CD4-positive, CD25-positive, alpha-beta regulatory T cell (primary cell): ENCODE results near the gene SRSF7. TPM values are rescaled to one million over a fixed set of nuclear protein-coding genes. Genes with fewer than 3 reads are reported as not detected.
A peak's percentile ranks its signal among the peaks of the same experiment; 100 is the strongest.

ENCODE experiments used
- ATAC-seq, 2 donors: fragments of 150-1000 bp; cut with Tn5 transposase; one replicate each; pipeline ENCODE4 v1.10.0; 2021; ENCODE audit warnings: low read depth in 2 of 2, moderate number of reproducible peaks in 2 of 2, moderate library complexity in 1 of 2
- DNase-seq, 3 donors: peaks; one replicate each; pipeline versions ENCODE4 v3.0.0 to v3.0.0-alpha.2; 2012 to 2022; ENCODE audit warnings: mixed read lengths in 1 of 3
- H3K27ac ChIP-seq: one replicate; pipeline ENCODE4 v1.7.0; 2013; ENCODE audit warnings: mild to moderate bottlenecking, low read length; ENCODE audit not compliant: insufficient read depth, poor library complexity, severe bottlenecking
- H3K27me3 ChIP-seq: one replicate; pipeline ENCODE4 v1.7.0; 2013; ENCODE audit warnings: low read length; ENCODE audit not compliant: control insufficient read depth, insufficient read depth
- H3K36me3 ChIP-seq: one replicate; pipeline ENCODE4 v1.7.0; 2013; ENCODE audit warnings: mild to moderate bottlenecking, low read length, moderate library complexity; ENCODE audit not compliant: control insufficient read depth, insufficient read depth
- H3K4me1 ChIP-seq: 2 replicates; pipeline ENCODE4 v1.7.0; 2013; ENCODE audit warnings: mild to moderate bottlenecking, low read length; ENCODE audit not compliant: insufficient read depth, control insufficient read depth, poor library complexity, severe bottlenecking
- H3K4me3 ChIP-seq: one replicate; pipeline ENCODE4 v1.7.0; 2013; ENCODE audit warnings: low read depth, mild to moderate bottlenecking, low read length, moderate library complexity
- H3K9me3 ChIP-seq, 2 experiments: 1 replicate in 1 of 2; 2 replicates in 1 of 2; pipeline ENCODE4 v1.7.0; 2013; ENCODE audit warnings: low read length in 2 of 2, mild to moderate bottlenecking in 1 of 2, moderate library complexity in 1 of 2; ENCODE audit not compliant: control insufficient read depth in 2 of 2
- H3K27ac Mint-ChIP-seq, 3 donors: one replicate each; pipeline ENCODE4 v1.8.0; 2020 to 2022; ENCODE audit warnings: mild to moderate bottlenecking in 3 of 3, mixed read lengths in 3 of 3, moderate library complexity in 2 of 3
- H3K27me3 Mint-ChIP-seq: one replicate; pipeline ENCODE4 v1.8.0; 2022; ENCODE audit warnings: mild to moderate bottlenecking, mixed read lengths
- H3K36me3 Mint-ChIP-seq: one replicate; pipeline ENCODE4 v1.8.0; 2020; ENCODE audit warnings: mixed read lengths
- H3K4me1 Mint-ChIP-seq, 4 donors: one replicate each; pipeline ENCODE4 v1.8.0; 2020 to 2022; ENCODE audit warnings: mixed read lengths in 4 of 4, mild to moderate bottlenecking in 1 of 4
- H3K4me3 Mint-ChIP-seq, 4 donors: one replicate each; pipeline ENCODE4 v1.8.0; 2020 to 2022; ENCODE audit warnings: mild to moderate bottlenecking in 4 of 4, mixed read lengths in 4 of 4, moderate library complexity in 3 of 4
- H3K9me3 Mint-ChIP-seq, 7 donors: one replicate each; pipeline ENCODE4 v1.8.0; 2020 to 2022; ENCODE audit warnings: mixed read lengths in 7 of 7, mild to moderate bottlenecking in 3 of 7, moderate library complexity in 2 of 7
- polyA plus RNA-seq, 4 donors: library from polyadenylated mRNA; unstranded; fragments of 300-500 nt; fragmentation: Illumina TruSeq; gene quantifications; one replicate each; pipeline ENCODE4 v1.2.3, GENCODE V29; 2021
- total RNA-seq: library from RNA; stranded (reverse); gene quantifications from one replicate; pipeline ENCODE4 v1.2.3, GENCODE V29; 2022

Gene SRSF7
- total and polyA plus RNA-seq, 5 donors from 2014 or later, result 186 to 584 (median 212) TPM

DNA sequence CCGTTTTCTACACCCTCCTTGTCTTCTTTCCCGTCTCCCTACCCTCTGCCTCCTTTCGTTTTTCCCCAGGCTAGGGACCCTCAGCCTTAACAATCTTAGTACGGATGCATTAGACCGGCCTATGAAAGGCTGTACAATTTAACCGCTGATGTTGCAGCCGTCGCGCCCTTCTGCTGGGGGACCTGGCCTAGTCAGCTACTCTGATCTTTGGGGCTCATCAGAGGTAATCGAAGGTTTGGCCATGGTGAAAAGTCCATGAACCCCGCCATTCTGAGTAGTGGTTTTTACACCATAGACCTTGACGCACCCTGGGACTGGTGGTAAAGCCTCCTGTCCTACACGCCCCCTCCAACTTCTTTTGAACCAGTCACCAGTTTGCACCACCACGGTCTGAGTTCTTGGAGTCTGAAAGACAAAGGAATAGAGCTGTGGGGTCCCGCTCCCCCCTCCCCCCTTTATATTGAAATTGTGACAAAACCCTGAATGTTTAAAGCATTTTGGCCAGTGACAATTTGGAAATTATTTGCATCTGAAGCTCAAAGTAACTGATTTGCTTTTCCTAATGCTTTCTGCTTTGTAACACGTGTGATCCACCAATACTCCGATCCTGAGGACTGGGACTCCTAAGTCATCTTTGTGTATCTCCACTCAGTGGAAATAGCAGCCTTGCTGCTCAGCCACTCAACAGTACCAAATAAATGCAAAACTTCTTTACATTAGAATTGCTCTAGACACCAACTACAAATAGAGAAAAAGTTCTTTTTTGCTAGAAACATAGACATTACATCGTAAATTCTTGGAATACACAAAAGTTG is 642 bp upstream of the SRSF7 start:
- H3K4me1 Mint-ChIP-seq, result peaks cover 27 to 54% (median 44%) of the 10 kb centered on the region in 4 donors
- H3K27me3 ChIP-seq, result no peaks in the 10 kb centered on the region
- H3K4me3 Mint-ChIP-seq, result peak overlapping the region; percentile 99
- H3K4me1 ChIP-seq, result peaks cover 53% of the 10 kb centered on the region
- H3K9me3 Mint-ChIP-seq, result peaks cover 0 to 2% (median 0%) of the 10 kb centered on the region in 7 donors
- H3K27ac Mint-ChIP-seq, result peak overlapping the region; percentile 99 to 100 (median 99)
- H3K4me3 ChIP-seq, result peak overlapping the region; percentile 96
- no peaks in the 10 kb centered on the region for H3K9me3 ChIP-seq
- DNase-seq (no peak), ATAC-seq (peak in 1 of 2 donors; percentile 17)
- peaks cover 30% of the 10 kb centered on the region for H3K36me3 ChIP-seq
- H3K27me3 Mint-ChIP-seq, result peaks cover 9% of the 10 kb centered on the region
- H3K36me3 Mint-ChIP-seq, result peaks cover 38% of the 10 kb centered on the region
- H3K27ac ChIP-seq, result peak overlapping the region; percentile 98

DNA sequence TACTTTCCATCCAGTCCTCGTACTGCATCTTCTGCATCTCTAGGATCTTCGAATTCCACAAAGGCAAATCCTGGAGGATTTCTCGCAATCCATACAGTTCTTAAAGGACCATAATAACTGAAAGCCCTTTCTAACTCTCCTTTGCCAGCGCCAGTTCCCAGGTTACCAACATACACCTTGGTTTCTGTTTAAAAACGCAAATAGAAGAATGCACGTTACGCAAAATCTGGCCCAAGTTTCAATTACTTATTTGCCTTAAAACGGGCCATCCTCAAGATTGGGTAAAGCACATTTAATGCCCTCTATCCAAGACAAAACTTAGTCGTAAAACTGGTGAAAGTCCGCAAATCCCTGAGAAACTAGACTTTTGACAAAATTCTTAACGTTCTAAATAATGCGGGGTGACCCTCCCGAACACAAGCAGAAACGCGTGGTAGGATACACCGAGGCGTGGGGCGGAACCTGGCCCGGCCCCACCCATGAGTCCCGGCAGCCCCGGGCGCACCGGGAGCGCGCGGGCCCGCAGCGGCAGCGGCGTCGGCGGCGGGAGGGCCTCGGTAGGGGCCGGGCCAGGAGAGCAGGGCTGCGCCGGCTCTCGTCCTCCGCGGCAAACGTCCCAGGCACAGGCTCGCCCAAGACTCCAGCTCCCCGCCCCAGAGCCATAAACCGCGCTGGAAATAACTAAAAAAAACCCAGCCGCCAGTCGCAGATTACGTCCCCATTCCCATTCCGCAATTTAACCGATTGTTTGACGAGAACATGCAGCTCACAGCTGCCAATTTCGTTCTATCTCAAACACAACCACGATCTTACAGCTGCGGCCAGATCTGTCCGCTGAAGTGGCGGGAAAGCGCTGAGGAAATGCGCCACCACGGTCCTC is 910 bp downstream of the SRSF7 start:
- Histone ChIP-seq H3K36me3 (peaks cover 45% of the 10 kb centered on the region), H3K9me3 (no peaks in the 10 kb centered on the region), H3K27me3 (no peaks in the 10 kb centered on the region), H3K4me3 (peak overlapping the region; percentile 96), H3K27ac (peak overlapping the region; percentile 98), H3K4me1 (peaks cover 69% of the 10 kb centered on the region)
- peaks cover 53% of the 10 kb centered on the region for H3K36me3 Mint-ChIP-seq
- DNase-seq, result peak in 2 of 3 donors; percentile 30 to 67
- peak overlapping the region; percentile 99 to 100 (median 99) for H3K27ac Mint-ChIP-seq
- H3K4me1 Mint-ChIP-seq, result peaks cover 38 to 70% (median 59%) of the 10 kb centered on the region in 4 donors
- peak overlapping the region; percentile 99 for H3K4me3 Mint-ChIP-seq
- peaks cover 9% of the 10 kb centered on the region for H3K27me3 Mint-ChIP-seq
- peaks cover 0 to 2% (median 0%) of the 10 kb centered on the region in 7 donors for H3K9me3 Mint-ChIP-seq
- peak; percentile 28 to 40 for ATAC-seq

DNA sequence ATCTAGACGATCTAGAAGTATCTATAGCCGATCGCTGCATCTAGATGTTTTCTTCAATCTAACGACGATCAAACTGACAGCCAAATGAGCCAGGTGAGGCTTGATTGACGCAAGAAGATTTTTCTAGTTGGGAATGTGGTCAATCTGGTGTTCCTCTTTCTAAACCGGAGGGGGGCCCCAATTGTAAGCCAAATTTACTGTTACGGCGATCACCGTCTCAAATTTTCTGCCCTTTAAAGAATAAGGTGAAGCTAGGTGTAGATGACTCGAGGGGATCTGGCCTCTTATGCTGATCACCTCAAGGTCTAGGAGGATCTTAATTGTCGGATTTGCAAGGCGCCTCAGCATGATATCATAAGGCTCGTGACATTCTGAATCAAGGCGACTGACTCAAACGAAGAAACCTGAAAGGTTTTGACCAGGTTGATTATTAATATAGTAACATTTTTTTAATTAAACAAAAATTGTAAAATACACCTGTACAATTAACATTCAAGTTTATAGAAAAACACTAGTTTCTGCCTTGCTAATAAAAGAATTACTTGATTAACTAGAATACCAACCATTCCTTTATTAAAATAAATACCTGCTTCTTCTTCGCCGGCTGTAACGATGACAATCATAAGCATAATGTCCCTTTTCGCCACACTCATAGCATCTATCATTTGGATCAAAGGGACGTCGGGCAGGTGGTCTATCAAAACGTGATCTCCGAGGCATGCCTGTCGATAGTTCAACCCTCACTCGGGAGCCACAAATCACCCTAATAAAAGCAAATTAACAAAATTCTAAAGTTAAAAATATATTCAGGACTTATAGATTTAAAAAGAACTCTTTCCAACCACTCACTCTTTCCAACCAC is 2.0 kb downstream of the SRSF7 start:
- H3K4me1 ChIP-seq, result peaks cover 75% of the 10 kb centered on the region
- peaks cover 56% of the 10 kb centered on the region for H3K36me3 ChIP-seq
- peak overlapping the region; percentile 94 for H3K4me3 ChIP-seq
- H3K27ac ChIP-seq, result peak overlapping the region; percentile 98
- no peak for DNase-seq
- Mint-ChIP-seq H3K9me3 (peaks cover 0 to 2% (median 0%) of the 10 kb centered on the region in 7 donors), H3K27me3 (peaks cover 9% of the 10 kb centered on the region), H3K4me1 (peaks cover 37 to 80% (median 69%) of the 10 kb centered on the region in 4 donors), H3K27ac (peak overlapping the region; percentile 96 to 99 (median 99)), H3K4me3 (peak overlapping the region; percentile 99), H3K36me3 (peaks cover 63% of the 10 kb centered on the region)
- no peaks in the 10 kb centered on the region for H3K27me3 ChIP-seq
- no peak for ATAC-seq
- no peaks in the 10 kb centered on the region for H3K9me3 ChIP-seq

DNA sequence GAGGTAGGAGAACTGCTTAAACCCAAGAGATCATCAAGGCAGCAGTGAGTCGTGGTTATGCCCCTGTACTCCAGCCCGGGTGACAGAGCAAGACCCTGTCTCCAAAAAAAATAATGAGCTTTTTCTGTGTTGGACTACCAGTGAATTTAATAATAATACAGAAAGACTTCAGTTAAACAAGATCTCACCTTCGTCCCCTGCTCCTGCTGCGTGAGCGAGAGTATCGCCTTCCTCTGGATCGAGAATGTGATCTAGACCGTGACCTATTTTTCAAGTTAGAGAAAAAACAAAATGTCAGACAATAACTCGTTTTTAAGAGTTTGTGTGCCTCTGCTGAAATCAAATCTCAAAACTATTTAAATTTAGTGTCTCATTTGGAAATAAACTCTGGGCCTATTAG is 2.8 kb downstream of the SRSF7 start:
- no peaks in the 10 kb centered on the region for H3K9me3 ChIP-seq
- peaks cover 9% of the 10 kb centered on the region for H3K27me3 Mint-ChIP-seq
- H3K27ac Mint-ChIP-seq, result peak overlapping the region; percentile 9 to 99 (median 83)
- peaks cover 75% of the 10 kb centered on the region for H3K4me1 ChIP-seq
- H3K4me3 ChIP-seq, result peak overlapping the region; percentile 94
- DNase-seq (no peak), ATAC-seq (no peak)
- H3K4me3 Mint-ChIP-seq, result peak overlapping the region; percentile 81 to 99 (median 99)
- H3K36me3 Mint-ChIP-seq, result peaks cover 67% of the 10 kb centered on the region
- peaks cover 0 to 2% (median 0%) of the 10 kb centered on the region in 7 donors for H3K9me3 Mint-ChIP-seq
- no peaks in the 10 kb centered on the region for H3K27me3 ChIP-seq
- peak overlapping the region; percentile 98 for H3K27ac ChIP-seq
- H3K4me1 Mint-ChIP-seq, result peaks cover 32 to 83% (median 70%) of the 10 kb centered on the region in 4 donors
- peaks cover 64% of the 10 kb centered on the region for H3K36me3 ChIP-seq

DNA sequence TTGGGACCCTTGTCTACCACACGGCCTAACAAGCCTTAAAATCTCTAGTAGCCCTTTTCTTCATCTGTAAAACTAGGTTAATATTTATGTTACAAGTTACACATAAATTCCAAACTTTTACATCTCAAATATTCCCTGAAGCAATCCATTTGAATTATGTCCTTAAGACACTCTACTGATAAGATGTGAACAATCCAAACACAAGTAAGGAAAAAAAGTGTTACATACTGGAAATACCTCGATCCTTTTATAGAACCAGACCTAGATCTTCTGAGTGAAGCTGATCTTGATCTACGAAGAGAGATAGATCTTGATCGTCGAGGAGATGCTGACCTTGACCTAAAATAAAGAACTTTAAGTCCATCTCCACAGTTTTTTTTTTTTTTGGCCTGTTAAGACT is 3.3 kb downstream of the SRSF7 start:
- H3K27me3 Mint-ChIP-seq, result peaks cover 9% of the 10 kb centered on the region
- Histone ChIP-seq H3K9me3 (no peaks in the 10 kb centered on the region), H3K36me3 (peaks cover 69% of the 10 kb centered on the region), H3K27me3 (no peaks in the 10 kb centered on the region), H3K4me1 (peaks cover 75% of the 10 kb centered on the region), H3K27ac (peak overlapping the region; percentile 98), H3K4me3 (peak overlapping the region; percentile 94)
- peaks cover 32 to 83% (median 72%) of the 10 kb centered on the region in 4 donors for H3K4me1 Mint-ChIP-seq
- H3K27ac Mint-ChIP-seq, result peak overlapping the region; percentile 59 to 99 (median 72)
- DNase-seq (no peak), ATAC-seq (no peak)
- peak overlapping the region; percentile 81 to 99 (median 99) for H3K4me3 Mint-ChIP-seq
- peaks cover 67% of the 10 kb centered on the region for H3K36me3 Mint-ChIP-seq
- peaks cover 0 to 2% (median 0%) of the 10 kb centered on the region in 7 donors for H3K9me3 Mint-ChIP-seq

DNA sequence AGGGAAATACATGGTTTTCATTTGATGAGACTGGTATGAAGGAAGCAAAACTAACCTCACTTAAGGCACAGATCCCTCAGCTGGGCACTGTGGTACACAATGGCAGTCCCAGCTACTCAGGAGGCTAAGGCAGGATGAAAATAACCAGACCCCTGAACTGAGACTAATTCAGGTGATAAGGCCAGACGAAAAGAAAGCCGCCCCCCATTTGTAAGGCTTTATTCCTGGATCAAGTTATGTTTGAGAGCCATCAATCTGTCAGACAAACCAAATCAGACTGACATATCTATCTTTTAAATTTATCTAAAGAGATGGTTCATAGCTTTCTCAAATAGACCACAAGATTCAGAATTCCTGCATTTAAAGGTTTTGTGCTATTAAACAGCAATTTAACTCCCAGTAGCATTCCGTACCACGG is 4.1 kb downstream of the SRSF7 start:
- peak overlapping the region; percentile 94 for H3K4me3 ChIP-seq
- peaks cover 75% of the 10 kb centered on the region for H3K4me1 ChIP-seq
- Mint-ChIP-seq H3K9me3 (peaks cover 0 to 2% (median 0%) of the 10 kb centered on the region in 7 donors), H3K4me3 (peak overlapping the region; percentile 81 to 99 (median 99)), H3K36me3 (peaks cover 71% of the 10 kb centered on the region), H3K27me3 (peaks cover 9% of the 10 kb centered on the region), H3K27ac (peak overlapping the region; percentile 59 to 99 (median 72)), H3K4me1 (peaks cover 32 to 83% (median 70%) of the 10 kb centered on the region in 4 donors)
- DNase-seq (no peak), ATAC-seq (no peak)
- peak overlapping the region; percentile 98 for H3K27ac ChIP-seq
- H3K27me3 ChIP-seq, result no peaks in the 10 kb centered on the region
- H3K9me3 ChIP-seq, result no peaks in the 10 kb centered on the region
- peaks cover 74% of the 10 kb centered on the region for H3K36me3 ChIP-seq
